WI38 (cell line): ENCODE results near the gene ZBTB37.
"Not testable (repeated sequence)": the region's sequence is repeated elsewhere in the genome, so short reads cannot be mapped to it uniquely, and the experiment has no call there.

Experiments used
- H3K4me3 ChIP-seq: 2 replicates; pipeline ENCODE4 v1.5.1; 2011; ENCODE audit warnings: low read depth, mild to moderate bottlenecking, control low read depth, low read length
- CTCF ChIP-seq: IDR thresholded peaks from 2 replicates; pipeline ENCODE4 v1.5.1; 2012; ENCODE audit warnings: low read depth, mild to moderate bottlenecking, control low read depth, low read length

The ZBTB37 gene

GRCh38 chr1:173861731-173862145 is 6.4 kb upstream of the ZBTB37 start:
- no peak for TF ChIP-seq CTCF
- H3K4me3 ChIP-seq: no peak overlapping the region

- H3K4me3 ChIP-seq: not testable (repeated sequence)
Observed at GRCh38 chr1:173862146-173862768, 5.9 kb upstream of the ZBTB37 start.

GRCh38 chr1:173862769-173863223 is 5.4 kb upstream of the ZBTB37 start:
- no peak for TF ChIP-seq CTCF
- H3K4me3 ChIP-seq: no peak overlapping the region

- H3K4me3 ChIP-seq: no peak overlapping the region
- no peak for TF ChIP-seq CTCF
Observed at GRCh38 chr1:173863224-173864161, 4.7 kb upstream of the ZBTB37 start.

- TF ChIP-seq CTCF: no peak
- H3K4me3 ChIP-seq: peak overlapping the region; percentile 10; the same call in 1 of the 2 replicates
Observed at GRCh38 chr1:173864179-173864867, 3.9 kb upstream of the ZBTB37 start.

- peak overlapping the region; percentile 92 for H3K4me3 ChIP-seq
- TF ChIP-seq CTCF: no peak
Observed at GRCh38 chr1:173865468-173866164, 2.6 kb upstream of the ZBTB37 start.

GRCh38 chr1:173866413-173867115 is 1.6 kb upstream of the ZBTB37 start:
- no peak for TF ChIP-seq CTCF
- H3K4me3 ChIP-seq: peak overlapping the region; percentile 92
